GM12878 (cell line): ENCODE measurements around the gene IMP3.

Experiments
- BACH1 ChIP-seq: fragments of 450-650 bp; IDR thresholded peaks from 2 replicates; pipeline ENCODE4 v1.6.1; 2017; ENCODE audit warnings: mild to moderate bottlenecking, borderline replicate concordance
- EGR1 ChIP-seq, 2 experiments: IDR thresholded peaks; 1 replicate in 1 of 2; 2 replicates in 1 of 2; pipeline ENCODE4 v1.6.1; 2011 to 2012; ENCODE audit warnings: low read depth in 2 of 2, low read length in 2 of 2, borderline replicate concordance in 1 of 2, mild to moderate bottlenecking in 1 of 2, moderate library complexity in 1 of 2
- EP300 ChIP-seq, 2 experiments: fragments of 150-350 bp in 1 of 2; IDR thresholded peaks; 2 replicates each; pipeline ENCODE4 v1.6.1; 2011 to 2012; ENCODE audit warnings: low read depth in 2 of 2, low read length in 2 of 2, borderline replicate concordance in 1 of 2, improper control_type of control experiment in 1 of 2, inconsistent platforms in 1 of 2; ENCODE audit not compliant: control insufficient read depth in 1 of 2
- ESRRA ChIP-seq: IDR thresholded peaks from 2 replicates; pipeline ENCODE4 v1.6.1; 2012; ENCODE audit warnings: mild to moderate bottlenecking, low read length, improper control_type of control experiment
- FOS ChIP-seq: IDR thresholded peaks from 3 replicates; pipeline ENCODE4 v1.6.1; 2011; ENCODE audit warnings: borderline replicate concordance; ENCODE audit not compliant: insufficient read length; ENCODE audit errors: extremely low read depth
- POLR2A ChIP-seq: IDR thresholded peaks from 2 replicates; pipeline ENCODE4 v1.6.1; 2011; ENCODE audit warnings: low read depth, mild to moderate bottlenecking, low read length
- RAD21 ChIP-seq: IDR thresholded peaks from 2 replicates; pipeline ENCODE4 v1.6.1; 2011; ENCODE audit warnings: mild to moderate bottlenecking, low read depth, low read length, moderate library complexity; ENCODE audit not compliant: insufficient read depth
- TF ChIP-seq, protein P1 (sequence below), 3 experiments: IDR thresholded peaks in 2 of 3; conservative IDR thresholded peaks in 1 of 3; 2 replicates each; pipeline ENCODE4 v1.5.1; 2011; ENCODE audit warnings: low read depth in 3 of 3, low read length in 3 of 3, mild to moderate bottlenecking in 3 of 3, control low read depth in 2 of 3, moderate library complexity in 2 of 3, inconsistent platforms in 1 of 3, mixed read lengths in 1 of 3; ENCODE audit not compliant: control insufficient read depth in 2 of 3, insufficient read depth in 1 of 3; ENCODE audit errors: extremely low read depth in 1 of 3

DNA sequence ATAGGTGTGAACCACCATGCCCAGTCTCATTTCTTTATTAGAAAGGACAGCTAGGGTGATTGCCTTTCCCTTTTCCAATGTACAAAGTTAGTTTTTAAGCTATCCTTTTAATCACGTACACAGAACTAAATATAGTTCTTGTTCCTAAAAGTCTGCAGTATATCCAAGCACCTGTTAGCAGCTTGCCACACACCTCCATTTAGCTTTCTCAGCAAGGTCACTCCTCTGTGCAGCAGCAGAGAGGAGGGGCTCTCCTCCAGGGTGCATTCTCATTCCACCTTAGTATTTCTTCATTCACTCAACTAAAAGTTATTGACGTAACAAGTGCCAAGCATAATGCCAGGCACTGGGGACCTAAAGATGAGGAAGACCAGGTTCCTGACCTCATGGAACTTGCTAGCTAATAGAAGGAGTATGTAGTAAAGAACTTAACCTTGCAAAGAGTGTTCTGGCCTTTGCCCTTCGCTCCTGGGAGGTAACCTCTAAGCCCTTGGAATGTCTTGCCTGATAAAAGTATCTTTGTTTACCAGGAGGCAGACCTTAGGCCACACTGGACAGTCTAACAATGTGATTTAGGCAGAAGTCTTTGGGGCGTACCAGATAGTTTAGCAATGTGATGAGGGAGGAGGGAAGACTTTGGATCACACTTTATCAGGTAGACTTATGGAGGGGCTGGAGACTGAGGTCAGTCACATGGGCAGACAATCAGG, 48.2 kb downstream of the IMP3 start:
- TF ChIP-seq EGR1 (IDR thresholded peaks at IDR 0.05; ENCODE audit: borderline replicate concordance in 1 of 2, low read depth in 2 of 2, low read length in 2 of 2) (no peak), ESRRA (no peak), EP300 (IDR thresholded peaks at IDR 0.05; ENCODE audit: borderline replicate concordance in 1 of 2, control insufficient read depth in 1 of 2, low read depth in 2 of 2, low read length in 2 of 2) (no peak), POLR2A (no peak), FOS (no peak), BACH1 (no peak), RAD21 (no peak)
- TF ChIP-seq, protein P1, sequence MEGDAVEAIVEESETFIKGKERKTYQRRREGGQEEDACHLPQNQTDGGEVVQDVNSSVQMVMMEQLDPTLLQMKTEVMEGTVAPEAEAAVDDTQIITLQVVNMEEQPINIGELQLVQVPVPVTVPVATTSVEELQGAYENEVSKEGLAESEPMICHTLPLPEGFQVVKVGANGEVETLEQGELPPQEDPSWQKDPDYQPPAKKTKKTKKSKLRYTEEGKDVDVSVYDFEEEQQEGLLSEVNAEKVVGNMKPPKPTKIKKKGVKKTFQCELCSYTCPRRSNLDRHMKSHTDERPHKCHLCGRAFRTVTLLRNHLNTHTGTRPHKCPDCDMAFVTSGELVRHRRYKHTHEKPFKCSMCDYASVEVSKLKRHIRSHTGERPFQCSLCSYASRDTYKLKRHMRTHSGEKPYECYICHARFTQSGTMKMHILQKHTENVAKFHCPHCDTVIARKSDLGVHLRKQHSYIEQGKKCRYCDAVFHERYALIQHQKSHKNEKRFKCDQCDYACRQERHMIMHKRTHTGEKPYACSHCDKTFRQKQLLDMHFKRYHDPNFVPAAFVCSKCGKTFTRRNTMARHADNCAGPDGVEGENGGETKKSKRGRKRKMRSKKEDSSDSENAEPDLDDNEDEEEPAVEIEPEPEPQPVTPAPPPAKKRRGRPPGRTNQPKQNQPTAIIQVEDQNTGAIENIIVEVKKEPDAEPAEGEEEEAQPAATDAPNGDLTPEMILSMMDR (IDR thresholded peaks at IDR 0.05 in 2 of 3, conservative IDR thresholded peaks at IDR 0.05 in 1 of 3; ENCODE audit: control insufficient read depth in 2 of 3, extremely low read depth in 1 of 3, insufficient read depth in 1 of 3, low read depth in 3 of 3, low read length in 3 of 3): no peak
